Activated naive CD8-positive, alpha-beta T cell (primary cell): ENCODE data around the gene GP1BB.
"Not testable (repeated sequence)": the region's sequence is repeated elsewhere in the genome, so short reads cannot be mapped to it uniquely, and the experiment has no call there.

Experiments
- H3K27ac Mint-ChIP-seq: one replicate; pipeline ENCODE4 v1.8.0; 2021; ENCODE audit warnings: mixed read lengths
- H3K27me3 Mint-ChIP-seq: one replicate; pipeline ENCODE4 v1.8.0; 2021; ENCODE audit warnings: mixed read lengths
- H3K36me3 Mint-ChIP-seq: one replicate; pipeline ENCODE4 v1.8.0; 2021; ENCODE audit warnings: mixed read lengths
- H3K4me1 Mint-ChIP-seq: one replicate; pipeline ENCODE4 v1.8.0; 2021; ENCODE audit warnings: low read depth, mixed read lengths
- H3K4me3 Mint-ChIP-seq: one replicate; pipeline ENCODE4 v1.8.0; 2021; ENCODE audit warnings: mild to moderate bottlenecking, mixed read lengths
- H3K9me3 Mint-ChIP-seq: one replicate; pipeline ENCODE4 v1.8.0; 2021; ENCODE audit warnings: low read depth, mixed read lengths

Gene GP1BB

DNA sequence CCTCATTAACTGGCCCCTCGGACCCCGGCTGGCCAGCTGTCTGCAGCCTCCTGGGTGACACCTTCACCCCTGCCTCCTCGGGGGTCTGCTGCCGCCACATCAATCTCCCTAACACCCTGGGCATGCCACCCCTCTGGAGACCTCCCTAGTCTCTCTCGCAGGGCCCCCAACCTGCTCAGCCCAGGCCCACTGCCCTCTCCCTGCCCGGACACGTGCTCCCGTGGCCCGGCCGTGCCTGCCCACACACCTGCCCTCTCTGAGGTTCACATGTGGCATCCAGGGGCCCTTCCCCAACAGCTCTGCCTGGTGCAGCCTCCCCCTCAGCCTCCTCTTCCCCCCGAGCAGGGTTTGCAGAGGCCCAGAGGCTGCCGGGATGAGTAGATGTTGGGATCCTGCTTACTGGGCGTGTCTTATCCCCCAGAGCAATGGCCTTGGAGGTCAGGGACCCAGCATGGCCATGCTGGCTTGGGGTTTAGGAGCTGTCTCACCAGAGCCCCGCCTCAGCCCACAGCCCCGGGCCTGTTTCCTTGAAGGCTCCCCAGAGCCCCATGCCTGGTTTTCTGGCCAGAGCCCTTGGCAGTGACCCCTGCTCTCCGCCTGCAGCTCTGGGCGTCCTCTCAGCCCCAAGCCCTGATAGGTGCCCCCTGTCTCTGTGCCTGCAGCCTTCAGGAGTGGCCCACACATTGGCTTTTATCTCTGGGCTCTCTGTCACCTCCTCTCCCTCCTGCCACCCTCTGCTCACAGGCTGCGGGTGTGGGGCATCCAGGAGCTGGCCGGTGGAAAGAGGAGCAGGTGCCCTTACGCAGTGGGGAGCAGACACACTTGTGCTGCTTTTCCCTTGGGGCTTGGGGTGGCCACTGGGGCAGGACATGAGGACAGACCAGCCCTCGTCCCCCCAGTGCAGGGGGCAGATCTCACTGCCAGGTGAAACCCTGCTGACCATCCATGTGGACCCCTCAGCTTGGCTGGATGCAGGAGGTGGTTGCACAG, 34.7 kb upstream of the GP1BB start:
- H3K4me3 Mint-ChIP-seq: no peak overlapping the region
- no peaks in the 10 kb centered on the region for H3K4me1 Mint-ChIP-seq
- H3K27ac Mint-ChIP-seq: no peak overlapping the region
- no peaks in the 10 kb centered on the region for H3K9me3 Mint-ChIP-seq
- H3K27me3 Mint-ChIP-seq: peaks cover 1% of the 10 kb centered on the region
- no peaks in the 10 kb centered on the region for H3K36me3 Mint-ChIP-seq

DNA sequence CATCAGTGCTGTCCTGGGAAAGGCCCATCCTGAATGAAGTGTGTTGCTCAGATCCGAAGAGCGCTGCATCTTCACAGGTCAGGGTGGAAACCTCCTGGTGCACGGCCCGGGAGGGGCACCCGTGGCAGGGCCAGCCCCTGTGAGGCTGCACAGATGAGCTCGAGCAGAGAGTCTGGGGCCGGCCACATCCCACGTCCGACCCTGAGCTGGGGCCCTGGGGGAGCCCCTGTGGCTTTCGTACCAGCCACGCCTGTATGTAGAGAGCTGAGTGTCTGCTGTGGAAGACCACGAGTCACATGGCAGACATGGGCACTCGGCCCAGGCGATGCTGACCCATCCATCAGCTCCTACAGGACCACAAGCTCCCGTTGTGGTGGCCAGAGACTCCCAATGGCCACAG, 33.9 kb upstream of the GP1BB start:
- Mint-ChIP-seq H3K4me3 (no peak overlapping the region), H3K9me3 (no peaks in the 10 kb centered on the region), H3K27me3 (no peaks in the 10 kb centered on the region)

DNA sequence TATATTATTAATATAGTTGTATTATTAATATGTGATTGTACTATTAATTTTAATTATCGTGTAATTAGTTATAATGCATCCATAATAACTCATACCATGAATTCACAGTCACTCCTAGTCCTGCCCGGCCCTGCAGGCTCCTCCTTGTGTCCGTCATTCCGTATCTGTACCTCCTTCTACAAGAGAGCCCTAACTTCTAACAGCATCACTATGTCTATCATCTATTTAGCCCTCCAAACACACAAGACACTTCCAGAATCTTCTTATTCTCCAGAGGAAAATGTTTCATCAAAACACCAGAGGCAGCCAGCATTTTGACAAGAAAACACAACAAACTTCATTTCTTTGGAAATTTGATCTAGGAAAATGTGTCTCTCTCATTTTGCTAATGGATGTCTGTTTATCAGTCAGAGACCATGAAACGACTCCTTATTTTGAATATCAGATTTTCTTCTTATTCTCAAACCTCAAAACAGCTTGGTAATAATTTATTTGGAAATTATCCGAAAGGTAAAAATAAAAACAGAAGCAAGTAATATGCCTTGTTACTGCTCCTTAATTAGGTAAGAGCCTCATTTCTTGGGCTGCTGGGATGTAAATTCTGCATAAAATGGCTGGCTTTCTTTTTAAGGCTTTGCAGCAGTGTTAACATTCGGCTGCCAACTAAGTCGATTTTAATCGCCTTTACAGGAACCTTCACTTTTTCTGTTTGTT, 32.2 kb upstream of the GP1BB start:
- H3K9me3 Mint-ChIP-seq: no peaks in the 10 kb centered on the region
- no peaks in the 10 kb centered on the region for H3K27me3 Mint-ChIP-seq
- no peaks in the 10 kb centered on the region for H3K4me1 Mint-ChIP-seq
- no peak overlapping the region for H3K4me3 Mint-ChIP-seq
- no peaks in the 10 kb centered on the region for H3K36me3 Mint-ChIP-seq
- no peak overlapping the region for H3K27ac Mint-ChIP-seq

More for the DNA sequence above, 33.9 kb upstream of the GP1BB start:
- Mint-ChIP-seq H3K27ac (no peak overlapping the region), H3K36me3 (no peaks in the 10 kb centered on the region), H3K4me1 (no peaks in the 10 kb centered on the region)

DNA sequence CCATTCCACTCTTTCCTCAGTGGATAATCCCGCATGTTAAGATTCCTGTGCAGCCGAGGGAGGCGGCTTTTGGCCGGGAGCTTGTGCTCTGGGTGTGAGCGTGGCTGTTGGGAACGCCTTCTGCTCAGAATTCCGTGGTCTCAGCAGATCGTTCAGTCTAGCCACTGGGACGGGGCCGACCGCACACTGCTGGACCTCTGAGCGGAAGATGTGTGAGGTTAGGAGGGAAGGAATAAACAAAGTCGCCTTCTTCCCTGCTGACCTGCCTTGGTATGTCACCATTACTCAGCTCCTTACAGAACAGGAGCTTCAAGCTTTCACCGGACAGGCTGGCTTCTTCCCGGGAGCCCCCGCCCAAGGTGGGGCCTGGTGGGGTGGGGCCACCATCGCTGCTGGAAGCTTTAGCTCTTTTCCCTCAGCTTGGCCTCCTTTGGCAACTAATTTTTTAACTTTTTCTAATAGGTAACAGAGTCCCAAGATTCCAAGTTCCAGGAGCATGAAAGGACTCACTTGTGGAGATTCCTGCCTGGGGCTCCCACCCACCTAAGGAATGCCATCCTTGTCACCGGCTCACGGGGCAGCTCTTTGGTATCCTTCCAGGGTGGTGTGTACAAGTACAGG, 31.5 kb upstream of the GP1BB start:
- Mint-ChIP-seq H3K27me3 (peaks cover 3% of the 10 kb centered on the region), H3K9me3 (no peaks in the 10 kb centered on the region), H3K27ac (no peak overlapping the region), H3K4me3 (no peak overlapping the region), H3K36me3 (no peaks in the 10 kb centered on the region), H3K4me1 (no peaks in the 10 kb centered on the region)

DNA sequence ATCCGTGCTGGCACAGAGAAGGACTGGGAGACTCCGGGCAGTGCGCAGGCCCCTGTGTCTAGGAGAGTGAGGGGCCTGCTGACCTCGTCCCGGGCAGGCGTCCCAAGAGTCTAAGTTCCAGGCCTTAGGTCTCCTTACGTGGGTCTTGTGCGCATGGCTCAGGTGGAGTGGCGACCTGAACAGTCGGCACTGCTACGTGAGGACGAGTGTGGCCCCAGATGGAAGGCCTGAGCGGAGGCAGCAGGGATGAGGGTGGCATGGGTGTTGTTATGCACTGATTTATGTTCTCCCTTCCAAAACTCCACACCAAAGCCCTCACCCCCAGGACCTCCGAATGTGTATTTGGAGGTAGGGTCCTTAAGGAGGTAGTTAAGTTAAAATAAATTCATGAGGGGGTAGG, 29.8 kb upstream of the GP1BB start:
- no peaks in the 10 kb centered on the region for H3K4me1 Mint-ChIP-seq
- H3K4me3 Mint-ChIP-seq: no peak overlapping the region
- no peaks in the 10 kb centered on the region for H3K9me3 Mint-ChIP-seq
- no peaks in the 10 kb centered on the region for H3K36me3 Mint-ChIP-seq
- peaks cover 3% of the 10 kb centered on the region for H3K27me3 Mint-ChIP-seq
- no peak overlapping the region for H3K27ac Mint-ChIP-seq

DNA sequence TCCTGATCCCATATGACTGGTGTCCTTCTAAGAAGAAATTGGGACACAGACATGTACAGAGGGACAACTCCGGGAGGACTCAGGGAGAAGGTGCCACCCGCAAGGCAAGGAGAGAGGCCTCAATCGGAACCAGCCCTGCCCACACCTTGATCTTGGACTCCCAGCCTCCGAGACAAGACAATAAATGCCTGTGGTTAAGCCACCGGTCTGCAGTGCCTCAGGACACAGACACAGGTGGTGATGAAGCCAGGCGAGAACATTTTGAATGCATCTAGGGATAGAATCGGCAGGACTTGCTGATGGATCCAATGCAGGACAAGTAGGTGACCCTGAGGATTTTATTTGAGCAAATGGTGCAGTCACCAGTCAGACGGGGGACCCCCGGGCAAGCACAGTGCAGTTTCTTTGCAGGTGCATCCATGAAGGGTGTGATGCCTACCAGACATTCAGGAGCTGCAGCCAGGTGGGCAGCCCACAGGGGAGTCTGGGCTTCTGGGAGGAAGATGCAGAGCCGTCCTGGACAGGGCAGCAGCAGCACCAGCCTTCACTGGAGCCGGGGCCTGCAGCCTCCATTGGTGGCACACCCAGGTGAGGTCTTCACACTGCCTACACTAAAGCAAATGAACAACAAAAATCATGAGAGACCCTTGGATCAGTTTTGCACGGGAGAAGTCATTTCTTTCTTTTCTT, 29.2 kb upstream of the GP1BB start:
- Mint-ChIP-seq H3K27ac (no peak overlapping the region), H3K36me3 (no peaks in the 10 kb centered on the region), H3K4me1 (no peaks in the 10 kb centered on the region), H3K27me3 (peaks cover 3% of the 10 kb centered on the region), H3K9me3 (no peaks in the 10 kb centered on the region), H3K4me3 (no peak overlapping the region)

DNA sequence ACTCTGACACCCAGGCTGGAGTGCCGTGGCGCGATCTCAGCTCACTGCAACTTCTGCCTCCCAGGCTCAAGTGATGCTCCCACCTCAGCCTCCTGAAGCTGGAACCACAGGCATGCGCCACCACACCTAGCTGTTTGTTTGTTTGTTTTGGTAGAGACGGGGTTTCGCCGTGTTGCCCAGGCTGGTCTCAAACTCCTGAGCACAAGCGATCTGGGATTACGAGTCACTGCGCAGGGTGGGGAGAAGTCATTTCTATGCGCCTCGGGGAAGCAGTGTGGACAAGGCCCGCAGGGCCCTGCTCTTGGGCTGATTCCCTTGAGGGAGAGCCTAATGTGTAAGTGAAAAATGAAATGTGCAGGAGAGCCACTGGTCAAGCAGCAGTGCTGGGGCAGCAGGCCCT, 28.6 kb upstream of the GP1BB start:
- Mint-ChIP-seq H3K4me3 (no peak overlapping the region), H3K4me1 (no peaks in the 10 kb centered on the region), H3K27me3 (peaks cover 3% of the 10 kb centered on the region), H3K36me3 (no peaks in the 10 kb centered on the region), H3K27ac (no peak overlapping the region), H3K9me3 (no peaks in the 10 kb centered on the region)

DNA sequence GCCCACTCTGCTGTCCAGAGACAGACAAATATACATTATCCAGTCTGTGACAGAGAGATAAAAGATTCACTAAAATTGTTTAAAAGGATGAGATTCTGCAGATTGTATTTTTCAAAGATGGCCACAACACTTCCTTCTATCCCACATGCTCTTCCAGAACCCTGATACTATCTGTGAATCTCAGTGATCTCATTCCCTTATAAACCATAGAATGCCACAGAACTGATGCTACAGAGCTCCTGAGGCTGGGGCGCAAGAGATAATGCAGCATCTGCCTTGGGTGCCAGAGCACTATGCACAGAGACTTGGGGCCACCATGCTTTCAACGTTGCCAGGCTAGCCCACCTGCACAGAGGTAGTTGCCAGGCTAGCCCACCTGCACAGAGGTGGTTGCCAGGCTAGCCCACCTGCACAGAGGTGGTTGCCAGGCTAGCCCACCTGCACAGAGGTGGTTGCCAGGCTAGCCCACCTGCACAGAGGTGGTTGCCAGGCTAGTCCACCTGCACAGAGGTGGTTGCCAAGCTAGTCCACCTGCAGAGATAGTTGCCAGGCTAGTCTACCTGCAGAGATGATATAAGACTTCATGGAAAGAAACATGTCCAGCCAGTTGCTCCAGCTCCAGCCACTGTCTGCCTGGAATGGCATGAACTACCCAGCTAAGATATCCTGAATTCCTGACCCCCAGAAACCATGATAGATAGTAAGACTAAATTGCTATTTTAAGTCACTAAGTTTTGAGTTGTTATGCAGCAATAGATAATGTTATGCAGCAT, 26.6 kb upstream of the GP1BB start:
- no peaks in the 10 kb centered on the region for H3K9me3 Mint-ChIP-seq
- H3K27me3 Mint-ChIP-seq: peaks cover 3% of the 10 kb centered on the region
- no peak overlapping the region for H3K27ac Mint-ChIP-seq
- no peaks in the 10 kb centered on the region for H3K4me1 Mint-ChIP-seq
- H3K36me3 Mint-ChIP-seq: no peaks in the 10 kb centered on the region
- no peak overlapping the region for H3K4me3 Mint-ChIP-seq

DNA sequence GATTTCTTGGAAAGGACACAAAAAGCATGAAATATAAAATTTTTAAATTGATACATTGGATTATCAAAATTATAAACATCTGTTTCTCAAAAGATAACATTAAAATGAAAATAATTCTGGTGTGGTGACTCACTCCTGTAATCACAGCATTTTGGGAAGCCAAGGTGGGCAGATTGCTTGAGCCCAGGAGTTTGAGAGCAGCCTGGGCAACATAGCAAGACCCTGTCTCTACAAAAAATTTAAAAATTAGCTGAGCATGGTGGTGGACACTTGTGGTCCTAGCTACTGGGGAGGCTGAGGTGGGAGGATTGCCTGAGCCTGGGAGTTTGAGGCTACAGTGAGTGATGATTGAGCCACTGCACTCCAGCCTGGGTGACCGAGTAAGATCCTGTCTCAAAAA, 25.5 kb upstream of the GP1BB start:
- H3K27ac Mint-ChIP-seq, H3K27me3 Mint-ChIP-seq, H3K4me1 Mint-ChIP-seq, H3K9me3 Mint-ChIP-seq, H3K4me3 Mint-ChIP-seq, H3K36me3 Mint-ChIP-seq: not testable (repeated sequence)

DNA sequence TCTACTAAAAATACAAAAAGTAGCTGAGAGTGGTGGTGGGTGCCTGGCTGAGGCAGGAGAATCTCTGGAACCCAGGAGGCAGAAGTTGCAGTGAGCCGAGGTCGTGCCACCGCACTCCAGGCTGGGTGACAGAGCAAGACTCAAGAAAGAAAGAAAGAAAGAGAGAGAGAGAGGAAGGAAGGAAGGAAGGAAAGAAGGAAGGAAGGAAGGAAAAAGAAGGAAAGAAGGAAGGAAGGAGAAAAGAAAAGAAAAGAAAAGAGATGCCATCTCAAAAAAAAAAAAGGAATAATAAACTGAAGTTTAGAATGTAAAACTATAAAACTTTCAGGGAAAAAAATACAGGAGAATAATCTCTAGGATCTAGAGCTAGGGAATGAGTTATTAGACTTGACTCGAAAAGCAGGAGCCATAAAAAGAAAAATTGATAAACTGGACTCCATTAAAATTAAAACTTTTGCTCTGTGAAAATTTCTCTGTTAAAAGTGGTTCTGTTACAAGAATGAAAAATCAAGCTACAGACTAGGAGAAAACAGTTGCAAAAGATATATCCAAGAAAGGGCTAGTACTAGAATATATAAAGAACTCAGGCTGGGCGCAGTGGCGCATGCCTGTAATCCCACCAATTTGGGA, 22.4 kb upstream of the GP1BB start:
- Mint-ChIP-seq H3K4me1 (no peaks in the 10 kb centered on the region), H3K4me3 (no peak overlapping the region), H3K27me3 (peaks cover 3% of the 10 kb centered on the region), H3K9me3 (no peaks in the 10 kb centered on the region), H3K36me3 (no peaks in the 10 kb centered on the region), H3K27ac (no peak overlapping the region)

DNA sequence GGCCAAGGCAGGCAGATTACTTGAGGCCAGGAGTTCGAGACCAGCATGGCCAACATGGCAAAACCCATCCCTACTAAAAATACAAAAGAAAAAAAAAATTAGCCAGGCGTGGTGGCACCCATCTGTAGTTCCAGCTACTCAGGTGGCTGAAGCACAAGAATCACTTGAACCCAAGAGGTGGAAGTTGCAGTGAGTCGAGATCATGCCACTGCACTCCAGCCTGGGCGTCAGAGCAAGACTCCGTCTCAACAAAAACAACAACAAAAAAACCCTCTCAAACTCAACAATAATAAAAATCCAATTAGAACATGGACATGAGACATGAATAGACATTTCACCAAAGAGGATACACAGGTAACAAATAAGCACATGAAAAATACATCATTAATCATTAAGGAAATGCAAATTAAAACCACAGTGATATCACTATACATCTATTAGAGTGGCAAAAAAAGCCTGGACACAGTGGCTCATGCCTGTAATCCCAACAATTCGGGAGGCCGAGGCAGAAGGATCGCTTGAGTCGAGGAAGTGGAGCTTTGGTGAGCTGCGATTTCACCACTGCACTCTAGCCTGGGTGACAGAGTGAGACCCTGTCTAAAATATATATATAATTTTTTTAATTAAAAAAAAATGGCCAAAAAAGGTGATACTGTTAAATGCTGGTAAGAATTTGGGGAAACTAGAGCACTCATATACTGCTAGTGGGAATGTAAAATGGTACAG, 21.8 kb upstream of the GP1BB start:
- no peak overlapping the region for H3K27ac Mint-ChIP-seq
- H3K4me3 Mint-ChIP-seq: no peak overlapping the region
- H3K4me1 Mint-ChIP-seq: no peaks in the 10 kb centered on the region
- H3K36me3 Mint-ChIP-seq: no peaks in the 10 kb centered on the region
- no peaks in the 10 kb centered on the region for H3K9me3 Mint-ChIP-seq
- peaks cover under 1% of the 10 kb centered on the region for H3K27me3 Mint-ChIP-seq

DNA sequence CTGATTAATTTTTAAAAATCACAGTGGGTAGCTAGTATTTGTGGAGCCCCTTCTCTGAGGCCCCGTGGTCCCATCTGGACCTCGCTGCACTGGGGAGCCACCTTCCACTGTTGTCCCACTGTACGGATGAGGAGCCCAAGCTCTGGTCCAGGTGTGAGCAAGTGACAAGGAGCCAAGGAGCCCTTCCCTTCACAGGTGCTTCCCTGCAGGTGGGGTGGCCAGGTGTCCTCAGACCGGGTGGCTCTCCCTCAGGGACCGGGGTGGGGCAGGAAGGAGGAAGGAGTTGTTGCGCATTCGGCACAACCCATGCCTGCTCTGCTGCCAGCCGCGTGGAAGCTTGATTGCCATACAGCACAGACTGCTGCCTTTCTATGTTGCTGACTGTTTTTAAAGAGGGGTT, 19.5 kb upstream of the GP1BB start:
- H3K27ac Mint-ChIP-seq: no peak overlapping the region
- no peaks in the 10 kb centered on the region for H3K4me1 Mint-ChIP-seq
- H3K9me3 Mint-ChIP-seq: no peaks in the 10 kb centered on the region
- no peak overlapping the region for H3K4me3 Mint-ChIP-seq
- H3K27me3 Mint-ChIP-seq: no peaks in the 10 kb centered on the region
- H3K36me3 Mint-ChIP-seq: no peaks in the 10 kb centered on the region

DNA sequence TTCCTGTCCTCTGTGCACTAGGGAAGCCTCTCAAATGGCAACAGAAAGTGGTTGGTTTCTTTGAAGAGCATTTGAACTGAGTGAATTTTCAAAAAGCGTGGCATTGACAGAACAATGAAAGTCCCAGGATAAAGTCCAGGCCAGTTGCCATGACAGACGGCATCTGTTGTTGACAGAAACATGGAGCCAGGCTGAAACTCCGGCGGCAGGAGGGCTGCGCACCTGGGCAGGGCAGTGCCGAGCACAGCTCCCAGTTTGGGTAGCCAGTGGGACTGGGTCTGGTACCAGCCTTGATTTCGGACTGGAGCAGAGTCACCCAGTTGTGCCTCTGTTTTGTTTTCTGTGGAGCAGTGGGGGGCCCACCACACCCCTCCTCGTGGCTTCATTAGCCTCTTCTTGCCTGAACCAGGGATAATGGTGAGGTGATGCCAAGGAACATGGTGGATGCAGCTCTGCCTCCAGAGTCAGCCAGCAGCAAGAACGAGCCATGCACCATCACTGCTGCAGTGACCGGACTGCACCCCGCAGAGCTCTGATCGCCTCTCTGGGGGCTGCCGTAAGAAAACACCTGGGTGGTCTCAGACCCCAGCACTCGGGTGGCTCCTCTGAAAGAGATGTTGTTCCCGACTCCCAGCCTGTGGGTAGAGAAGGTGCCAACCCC, 18.9 kb upstream of the GP1BB start:
- Mint-ChIP-seq H3K4me1 (no peaks in the 10 kb centered on the region), H3K9me3 (no peaks in the 10 kb centered on the region), H3K36me3 (no peaks in the 10 kb centered on the region), H3K27ac (no peak overlapping the region), H3K27me3 (no peaks in the 10 kb centered on the region), H3K4me3 (no peak overlapping the region)
